Muscle of leg (tissue), 11 donors: ENCODE measurements around the gene STMP1. TPM values are rescaled to one million over a fixed set of nuclear protein-coding genes. Genes with fewer than 3 reads are reported as not detected.

Experiments
- DNase-seq: peaks from one replicate; pipeline ENCODE4 v3.0.0; 2013
- H3K27ac ChIP-seq: one replicate; pipeline ENCODE4 v1.5.1; 2013; ENCODE audit warnings: mild to moderate bottlenecking, low read length, control low read depth
- H3K27me3 ChIP-seq: one replicate; pipeline ENCODE4 v1.6.1; 2013; ENCODE audit warnings: low read length; ENCODE audit not compliant: control insufficient read depth, insufficient read depth
- H3K36me3 ChIP-seq: one replicate; pipeline ENCODE4 v1.6.1; 2013; ENCODE audit warnings: low read length; ENCODE audit not compliant: control insufficient read depth, insufficient read depth
- H3K4me1 ChIP-seq: one replicate; pipeline ENCODE4 v1.6.1; 2013; ENCODE audit warnings: low read length; ENCODE audit not compliant: control insufficient read depth, insufficient read depth
- H3K4me3 ChIP-seq: one replicate; pipeline ENCODE4 v1.5.1; 2013; ENCODE audit warnings: low read length, control low read depth
- H3K9me3 ChIP-seq: replicated peaks from 2 replicates; pipeline ENCODE4 v1.6.1; 2013; ENCODE audit warnings: low read depth, low read length; ENCODE audit not compliant: control insufficient read depth
- WGBS: methylation state at CpG from one replicate; pipeline ENCODE4 v1.1.5; 2013; ENCODE audit warnings: missing lambda C conversion rate; ENCODE audit not compliant: insufficient coverage; 5-methylcytosine and 5-hydroxymethylcytosine counted together
- polyA plus RNA-seq, 8 donors: library from polyadenylated mRNA; unstranded; fragments of 120-200 nt; gene quantifications; one replicate each; pipeline versions ENCODE4 v1.2.1 to v1.2.3, GENCODE V29; 2013; ENCODE audit warnings: inconsistent platforms in 1 of 8, low replicate concordance in 1 of 8; ENCODE audit not compliant: insufficient read length in 8 of 8, insufficient read depth in 1 of 8
- total RNA-seq: library from RNA; stranded (reverse); fragments of 120-200 nt; gene quantifications from one replicate; pipeline ENCODE4 v1.2.4, GENCODE V29; 2013

The STMP1 gene
- total and polyA plus RNA-seq, 9 donors, result 16.9 to 52.3 (median 49.8) TPM

DNA sequence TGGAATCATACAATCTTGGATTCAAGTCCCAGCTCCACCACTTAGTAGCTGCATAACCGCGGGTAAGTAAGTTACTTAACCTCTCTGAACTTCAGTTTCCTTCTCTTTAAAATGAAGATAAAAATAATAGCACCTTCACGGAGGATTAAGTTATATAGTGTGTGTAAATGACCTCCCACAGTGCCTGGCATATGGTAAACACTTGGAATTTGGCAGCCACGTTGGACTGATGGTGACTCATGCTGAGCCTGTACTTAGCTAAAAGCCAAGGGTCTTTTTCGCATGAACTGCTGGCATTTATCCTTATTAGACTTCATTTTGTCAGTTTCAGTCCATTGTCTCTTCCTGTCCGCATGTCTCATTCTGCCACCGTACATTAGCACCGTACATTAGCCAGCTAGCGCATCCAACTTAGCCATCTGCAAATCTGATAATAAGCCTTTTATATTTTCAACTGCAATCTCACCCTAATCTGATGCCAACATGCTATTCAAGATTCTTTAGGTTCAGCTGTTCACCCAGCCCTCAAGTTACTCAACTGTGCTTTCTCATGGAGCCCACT lies 54.4 kb downstream of the STMP1 start:
- 62% methylated on average over 6 of the region's 9 CpGs for WGBS

DNA sequence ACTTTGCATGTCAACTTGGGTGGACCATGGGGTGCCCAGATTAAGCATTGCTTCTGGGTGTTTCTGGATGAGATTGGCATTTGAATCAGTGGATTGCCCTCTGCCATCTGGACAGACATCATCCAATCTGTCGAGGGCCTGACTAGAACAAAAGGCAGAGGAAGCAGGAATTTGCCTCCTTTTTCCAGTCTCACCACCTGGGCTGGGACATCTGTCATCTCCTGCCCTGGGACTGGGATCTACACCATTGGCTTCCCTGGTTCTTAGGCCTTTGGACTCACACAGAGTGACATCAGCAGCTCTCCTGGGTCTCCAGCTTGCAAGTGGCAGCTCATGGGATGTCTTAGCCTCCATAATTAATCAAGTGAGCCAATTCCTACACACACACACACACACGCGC lies 55.4 kb downstream of the STMP1 start:
- H3K36me3 ChIP-seq, result no peaks in the 10 kb centered on the region
- H3K27me3 ChIP-seq, result peaks cover 37% of the 10 kb centered on the region
- no peaks in the 10 kb centered on the region for H3K9me3 ChIP-seq
- DNase-seq, result no peak
- no peak overlapping the region for H3K27ac ChIP-seq
- WGBS, result 71% methylated on average over 1 of the region's 3 CpGs
- H3K4me1 ChIP-seq, result peaks cover 4% of the 10 kb centered on the region
- H3K4me3 ChIP-seq, result no peak overlapping the region

More for the DNA sequence above, 54.4 kb downstream of the STMP1 start:
- Histone ChIP-seq H3K4me3 (no peak overlapping the region), H3K36me3 (no peaks in the 10 kb centered on the region), H3K27ac (no peak overlapping the region), H3K4me1 (peaks cover 4% of the 10 kb centered on the region), H3K9me3 (no peaks in the 10 kb centered on the region), H3K27me3 (peaks cover 41% of the 10 kb centered on the region)
- DNase-seq, result peak; percentile 71

DNA sequence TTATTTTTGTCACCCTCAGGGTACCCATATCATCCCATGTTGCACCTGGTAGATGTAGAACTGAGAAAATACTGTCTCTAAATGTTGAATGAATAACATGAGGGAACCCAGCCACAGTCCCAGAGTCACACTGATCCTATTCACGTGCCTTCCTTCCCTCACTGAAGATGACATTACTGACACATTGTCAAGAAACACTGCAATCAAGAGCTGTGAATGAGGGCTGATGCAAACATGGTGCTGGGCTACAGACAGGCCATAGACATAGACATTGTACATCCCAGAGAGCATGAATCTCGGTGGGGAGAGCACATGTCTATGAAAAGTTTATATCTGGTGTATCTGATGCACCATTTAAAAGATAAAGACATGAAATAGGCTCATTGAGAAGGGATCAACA lies 55.9 kb downstream of the STMP1 start:
- Histone ChIP-seq H3K27me3 (peaks cover 38% of the 10 kb centered on the region), H3K36me3 (no peaks in the 10 kb centered on the region), H3K4me3 (no peak overlapping the region), H3K27ac (no peak overlapping the region), H3K9me3 (no peaks in the 10 kb centered on the region), H3K4me1 (peaks cover 4% of the 10 kb centered on the region)
- 100% methylated on average over 1 of the region's 2 CpGs for WGBS
- DNase-seq, result no peak

DNA sequence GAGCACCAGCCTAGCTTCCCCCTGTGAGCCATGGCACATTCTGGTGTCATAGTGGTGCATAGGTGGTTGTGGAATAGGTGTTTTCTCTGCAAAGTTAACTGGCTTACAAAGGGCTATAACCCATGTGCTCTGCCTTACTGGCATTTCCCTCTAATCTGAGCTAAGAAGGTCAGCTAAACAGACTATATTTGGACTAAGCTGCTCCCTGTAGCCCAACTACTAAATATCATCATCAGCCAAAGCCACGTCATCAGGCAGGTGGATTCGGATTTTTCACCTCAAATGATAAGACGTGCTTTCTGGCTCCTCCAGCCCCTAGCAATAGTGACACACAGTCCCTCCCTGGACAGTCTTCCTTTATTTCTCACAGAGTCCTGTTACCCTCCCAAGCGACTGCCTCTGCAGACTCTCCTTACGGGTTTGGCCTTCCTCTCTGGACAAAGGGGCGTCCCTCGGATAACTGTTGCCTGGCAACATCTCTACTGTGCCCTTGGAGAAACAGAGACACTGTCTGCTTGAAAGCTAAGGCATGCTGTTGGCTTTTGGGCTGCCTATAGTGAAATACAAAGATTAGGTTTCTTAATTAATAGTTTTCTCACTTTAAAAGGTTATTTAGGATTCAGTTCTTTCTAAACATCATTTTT lies 56.6 kb downstream of the STMP1 start:
- H3K27ac ChIP-seq, result no peak overlapping the region

DNA sequence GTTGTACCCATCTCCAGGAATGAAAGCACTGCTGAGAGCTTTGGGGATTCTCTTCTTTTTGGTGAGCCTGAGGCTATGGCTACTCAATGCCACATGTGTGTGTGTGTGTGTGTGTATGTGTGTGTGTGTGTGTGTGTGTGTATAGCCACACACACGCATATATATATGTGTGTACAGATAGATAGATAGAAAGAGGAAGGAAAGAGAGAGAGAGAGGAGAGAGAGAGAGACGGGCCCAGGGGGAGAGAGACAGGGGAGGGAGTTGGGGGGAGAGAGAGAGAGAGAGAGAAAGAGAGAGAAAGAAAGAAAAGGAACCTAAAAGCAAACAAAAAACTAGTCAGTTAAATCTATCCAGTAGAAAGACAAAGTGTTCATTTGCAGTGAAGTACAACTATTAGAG lies 57.4 kb downstream of the STMP1 start:
- Histone ChIP-seq H3K27ac (no peak overlapping the region), H3K4me3 (no peak overlapping the region), H3K9me3 (no peaks in the 10 kb centered on the region), H3K27me3 (peaks cover 28% of the 10 kb centered on the region), H3K36me3 (no peaks in the 10 kb centered on the region), H3K4me1 (peaks cover 4% of the 10 kb centered on the region)
- 40% methylated on average over 1 of the region's 2 CpGs for WGBS
- DNase-seq, result no peak

More for the DNA sequence above, 56.6 kb downstream of the STMP1 start:
- 30% methylated on average over 4 of the region's 7 CpGs for WGBS
- Histone ChIP-seq H3K4me3 (no peak overlapping the region), H3K27me3 (peaks cover 35% of the 10 kb centered on the region), H3K4me1 (peaks cover 4% of the 10 kb centered on the region), H3K9me3 (no peaks in the 10 kb centered on the region), H3K36me3 (no peaks in the 10 kb centered on the region)
- DNase-seq, result no peak

DNA sequence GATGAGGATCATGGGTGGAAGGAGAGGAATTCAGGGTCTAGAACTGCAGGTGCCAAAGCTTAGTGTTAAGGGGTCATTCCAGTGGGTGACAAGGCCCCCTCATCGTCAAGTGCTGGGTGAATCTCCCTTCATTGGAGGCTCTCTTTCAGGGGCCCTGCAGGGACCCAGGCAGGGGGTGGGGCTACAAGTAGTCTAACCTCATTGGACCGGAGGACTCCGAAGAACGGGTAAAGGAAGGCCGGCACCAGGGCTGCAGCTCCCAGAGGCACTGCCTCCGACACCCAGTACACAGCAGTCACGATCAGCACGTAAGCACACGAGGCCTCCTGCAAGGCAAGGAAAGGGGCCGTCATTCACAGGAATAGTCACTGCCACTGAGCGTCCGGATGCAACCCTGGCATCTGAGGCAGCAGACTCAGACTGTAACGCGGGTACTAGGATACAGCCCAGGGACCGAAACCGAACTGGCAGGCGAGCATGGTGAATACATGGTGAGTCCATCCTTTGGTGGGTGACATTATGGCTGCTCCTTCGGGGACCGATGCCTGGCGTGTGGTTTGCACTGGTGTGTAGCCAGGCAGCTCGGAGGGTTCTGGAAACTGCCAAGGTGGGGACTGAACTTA lies 59.0 kb downstream of the STMP1 start:
- H3K9me3 ChIP-seq, result no peaks in the 10 kb centered on the region
- no peak overlapping the region for H3K4me3 ChIP-seq
- no peaks in the 10 kb centered on the region for H3K36me3 ChIP-seq
- WGBS, result 88% methylated on average over 19 of the region's 21 CpGs
- peaks cover 31% of the 10 kb centered on the region for H3K27me3 ChIP-seq
- H3K4me1 ChIP-seq, result peaks cover 4% of the 10 kb centered on the region
- no peak for DNase-seq
- H3K27ac ChIP-seq, result no peak overlapping the region

DNA sequence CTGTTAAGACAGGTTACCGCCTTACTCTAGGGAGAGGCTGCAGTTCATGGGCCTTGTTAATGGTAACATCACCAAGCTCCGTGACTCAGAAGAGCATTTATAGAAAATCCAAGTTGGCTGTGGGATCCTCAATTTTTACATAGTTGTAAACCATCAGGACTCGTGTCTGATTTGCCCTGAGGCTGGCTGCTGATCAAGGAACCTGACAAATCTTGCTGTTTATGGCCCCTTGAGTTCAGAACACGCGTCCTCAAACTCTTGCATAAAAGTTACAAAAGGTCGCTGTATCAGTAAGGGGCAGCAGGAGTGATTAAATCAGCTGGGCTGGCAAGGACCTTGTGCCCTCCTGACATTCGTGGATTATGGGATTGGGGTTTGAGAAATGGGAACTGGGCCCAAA lies 61.1 kb downstream of the STMP1 start:
- whole genome bisulfite sequencing, result 84% methylated on average over 7 of the region's 7 CpGs
- no peak overlapping the region for H3K4me3 ChIP-seq
- peaks cover 32% of the 10 kb centered on the region for H3K27me3 ChIP-seq
- H3K4me1 ChIP-seq, result no peaks in the 10 kb centered on the region
- H3K27ac ChIP-seq, result no peak overlapping the region
- no peaks in the 10 kb centered on the region for H3K9me3 ChIP-seq
- H3K36me3 ChIP-seq, result no peaks in the 10 kb centered on the region
- no peak for DNase-seq

Other genes with a start within 250 kb of the STMP1 start
- 12.1 TPM for gene CNOT4, start 152.4 kb upstream of the STMP1 start, total RNA-seq
- gene CNOT4, start 152.4 kb upstream of the STMP1 start, polyA plus RNA-seq, result 10 to 100 TPM; 16.6 to 23.3 (median 20.9) TPM
- 37.2 TPM for gene NUP205, start 104.6 kb upstream of the STMP1 start, total RNA-seq
- 10 to 100 TPM; 29.6 to 40.5 (median 33.7) TPM for gene NUP205, start 104.6 kb upstream of the STMP1 start, polyA plus RNA-seq
- gene SLC13A4, start 65.7 kb downstream of the STMP1 start, total RNA-seq, result 0.09 TPM
- 1 to 10 TPM in 5 of 8 donors, under 1 TPM in 3; 0.29 to 4.2 (median 1.9) TPM for gene SLC13A4, start 65.7 kb downstream of the STMP1 start, polyA plus RNA-seq
- gene FAM180A, start 86.3 kb downstream of the STMP1 start, total RNA-seq, result 0.62 TPM
- gene FAM180A, start 86.3 kb downstream of the STMP1 start, polyA plus RNA-seq, result under 1 TPM in 7 of 8 donors, not detected in 1; 0.17 to 0.96 (median 0.33) TPM